ENCODE data around the gene ACD.

DNA sequence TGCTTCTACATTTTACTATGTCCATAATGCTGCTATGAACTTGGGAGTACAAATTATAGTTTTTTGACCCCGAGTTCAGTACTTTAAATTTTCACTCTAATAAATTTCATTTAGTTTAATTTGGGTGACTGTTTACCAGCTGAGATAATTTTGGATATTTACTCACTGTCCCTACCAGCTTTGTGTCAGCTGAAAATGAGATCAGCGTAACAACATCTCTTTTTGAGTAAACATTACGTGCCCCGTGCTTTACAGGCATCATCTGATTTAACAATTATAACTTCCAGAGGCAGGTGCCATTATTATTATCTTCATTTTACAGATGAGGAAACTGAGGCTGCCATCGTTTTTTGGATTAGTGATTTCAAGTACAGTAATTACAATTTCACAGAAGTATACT is 44.0 kb upstream of the ACD start:
- no peak for TF ChIP-seq YY1 (IDR thresholded peaks at IDR 0.05; ENCODE audit: insufficient read depth, insufficient read length)
- TF ChIP-seq SUZ12 (IDR thresholded peaks at IDR 0.05; ENCODE audit: extremely low read depth, insufficient read depth, insufficient read length), result no peak
- no peak for TF ChIP-seq ZNF274 (IDR thresholded peaks at IDR 0.05; ENCODE audit: low read depth, low read length)

Measured in NT2/D1 (cell line).